BE2C (cell line): Measurements from ENCODE around the gene LTBP3.

Experiments used
- DNase-seq: peaks from one replicate; pipeline ENCODE4 v3.0.0-alpha.2; 2020
- H3K27me3 ChIP-seq: fragments of 250-450 bp; sonication (Bioruptor Pico); 2 replicates; pipeline ENCODE4 v1.5.1; 2020; ENCODE audit warnings: mild to moderate bottlenecking
- H3K36me3 ChIP-seq: fragments of 250-450 bp; sonication (Bioruptor Pico); 2 replicates; pipeline ENCODE4 v1.5.1; 2020; ENCODE audit warnings: mild to moderate bottlenecking
- H3K4me1 ChIP-seq: fragments of 250-450 bp; sonication (Bioruptor Pico); 2 replicates; pipeline ENCODE4 v1.5.1; 2020
- H3K4me3 ChIP-seq: 2 replicates; pipeline ENCODE4 v1.5.1; 2011; ENCODE audit warnings: low read depth, low read length
- H3K9me3 ChIP-seq: fragments of 250-450 bp; sonication (Bioruptor Pico); 2 replicates; pipeline ENCODE4 v1.5.1; 2020
- CTCF ChIP-seq: IDR thresholded peaks from 2 replicates; pipeline ENCODE4 v1.5.1; 2012; ENCODE audit warnings: mild to moderate bottlenecking, low read depth, low read length

Gene LTBP3

DNA sequence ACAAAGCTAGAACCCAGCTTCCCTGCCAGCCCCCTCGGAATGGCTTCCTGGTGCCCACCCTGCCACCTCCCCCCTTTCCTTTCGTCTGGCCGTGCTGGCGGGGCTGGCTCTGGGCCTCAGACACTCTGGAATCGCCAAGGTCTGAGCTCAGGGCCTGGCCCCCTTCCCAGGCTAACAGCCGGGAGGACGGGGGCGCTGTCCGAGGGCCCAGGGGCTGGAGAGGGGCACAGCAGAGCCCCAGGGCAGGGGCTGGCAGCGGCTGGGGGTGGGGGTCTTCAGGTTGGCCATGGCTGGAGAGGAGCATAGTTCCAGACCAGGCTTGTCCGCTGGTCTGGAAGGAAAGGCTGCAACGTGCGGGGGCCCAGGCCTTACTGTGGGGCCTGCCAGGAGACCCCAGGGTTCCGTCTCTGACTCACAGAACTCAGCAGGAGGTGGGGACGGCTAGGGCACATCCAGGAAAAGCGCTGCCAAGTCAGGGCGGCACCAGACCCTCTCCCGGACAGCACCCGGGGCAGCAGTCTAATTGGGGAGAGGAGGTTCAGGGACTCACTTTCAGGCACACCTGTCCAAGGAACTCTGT, 861 bp upstream of the LTBP3 start:
- Histone ChIP-seq H3K36me3 (no peaks in the 10 kb centered on the region), H3K4me3 (peak overlapping the region; percentile 53; the same call in 1 of the 2 replicates), H3K9me3 (no peaks in the 10 kb centered on the region), H3K4me1 (peaks cover 16% of the 10 kb centered on the region), H3K27me3 (no peaks in the 10 kb centered on the region)
- no peak for TF ChIP-seq CTCF
- no peak for DNase-seq

DNA sequence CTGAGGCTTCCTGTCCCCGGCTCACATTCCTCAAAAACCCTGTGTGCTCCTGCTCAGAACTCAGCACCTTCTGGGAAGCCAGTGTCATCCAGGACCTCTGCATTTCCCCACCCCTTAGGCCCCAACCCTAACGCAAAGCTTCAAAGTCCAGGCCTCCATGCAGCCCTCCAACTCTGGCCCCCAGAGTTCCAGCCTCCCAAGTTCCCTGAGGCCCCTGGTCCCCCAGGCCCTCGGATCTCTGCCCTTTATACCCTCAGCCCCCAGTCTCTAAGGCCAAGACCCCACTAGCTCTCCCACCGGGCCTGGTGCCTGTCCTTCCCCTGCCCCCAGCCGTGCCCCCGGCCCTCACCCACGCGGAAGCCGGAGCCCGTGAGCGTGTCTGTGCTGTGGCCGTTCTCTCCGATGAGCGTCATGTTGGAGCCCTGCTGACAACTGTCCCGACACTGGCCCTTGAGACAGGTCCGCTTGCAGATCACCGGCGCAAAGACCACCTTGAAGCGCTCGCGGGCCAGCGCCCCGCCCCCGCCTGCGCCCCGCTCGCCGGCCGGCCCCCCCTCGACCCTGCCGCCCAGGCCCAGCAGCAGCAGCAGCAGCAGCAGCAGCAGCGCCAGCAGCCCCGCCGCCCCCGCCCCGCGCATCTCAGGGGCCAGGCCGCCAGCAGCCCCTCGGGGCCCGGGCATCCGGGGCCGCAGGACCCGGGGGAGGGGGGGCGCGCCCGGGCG, 718 bp downstream of the LTBP3 start:
- no peaks in the 10 kb centered on the region for H3K27me3 ChIP-seq
- no peak for DNase-seq
- TF ChIP-seq CTCF, result no peak
- peak overlapping the region; percentile 52 for H3K4me3 ChIP-seq
- H3K9me3 ChIP-seq, result no peaks in the 10 kb centered on the region
- H3K4me1 ChIP-seq, result peaks cover 16% of the 10 kb centered on the region
- no peaks in the 10 kb centered on the region for H3K36me3 ChIP-seq

DNA sequence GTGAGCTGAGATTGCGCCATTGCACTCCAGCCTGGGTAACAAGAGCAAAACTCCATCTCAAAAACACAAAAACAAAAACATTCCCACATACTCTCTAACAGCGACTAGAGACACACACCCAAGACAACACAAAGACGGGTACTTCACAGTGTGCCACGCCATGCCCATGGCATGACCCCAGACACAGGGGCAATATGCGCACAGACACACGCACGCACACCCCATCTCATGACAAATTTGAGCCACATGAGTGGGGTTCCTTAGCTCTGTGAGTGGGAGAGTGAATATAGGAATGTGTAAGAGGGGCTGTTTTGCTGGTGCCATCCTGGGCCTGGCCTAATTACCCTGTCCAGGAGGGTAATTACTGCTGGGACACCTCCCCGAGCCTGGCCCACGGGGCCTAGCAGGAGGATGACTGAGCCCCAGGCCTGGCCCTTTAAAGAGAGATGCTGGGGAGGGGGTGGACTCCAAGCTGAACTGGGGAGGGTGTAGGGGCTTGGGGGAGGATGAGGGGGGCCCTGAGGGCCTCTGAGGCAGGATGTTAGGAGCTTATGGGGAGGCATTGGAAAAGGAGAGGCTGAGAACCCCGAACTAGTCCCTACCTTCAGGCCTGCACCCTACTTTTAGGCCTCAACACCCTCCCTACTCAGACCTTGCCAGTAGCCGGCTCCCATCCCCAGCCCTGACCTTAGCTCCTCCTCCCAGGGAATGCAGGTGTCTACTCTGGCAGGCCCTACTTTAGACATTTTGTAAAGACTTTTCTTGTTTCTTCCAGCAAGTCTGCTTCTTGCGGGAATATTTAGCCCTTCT, 1.5 kb downstream of the LTBP3 start:
- H3K36me3 ChIP-seq, result no peaks in the 10 kb centered on the region; the same call in 1 of the 2 replicates
- peaks cover 16% of the 10 kb centered on the region for H3K4me1 ChIP-seq
- TF ChIP-seq CTCF, result no peak
- no peaks in the 10 kb centered on the region for H3K27me3 ChIP-seq
- no peak for DNase-seq
- no peaks in the 10 kb centered on the region for H3K9me3 ChIP-seq
- H3K4me3 ChIP-seq, result peak overlapping the region; percentile 52

DNA sequence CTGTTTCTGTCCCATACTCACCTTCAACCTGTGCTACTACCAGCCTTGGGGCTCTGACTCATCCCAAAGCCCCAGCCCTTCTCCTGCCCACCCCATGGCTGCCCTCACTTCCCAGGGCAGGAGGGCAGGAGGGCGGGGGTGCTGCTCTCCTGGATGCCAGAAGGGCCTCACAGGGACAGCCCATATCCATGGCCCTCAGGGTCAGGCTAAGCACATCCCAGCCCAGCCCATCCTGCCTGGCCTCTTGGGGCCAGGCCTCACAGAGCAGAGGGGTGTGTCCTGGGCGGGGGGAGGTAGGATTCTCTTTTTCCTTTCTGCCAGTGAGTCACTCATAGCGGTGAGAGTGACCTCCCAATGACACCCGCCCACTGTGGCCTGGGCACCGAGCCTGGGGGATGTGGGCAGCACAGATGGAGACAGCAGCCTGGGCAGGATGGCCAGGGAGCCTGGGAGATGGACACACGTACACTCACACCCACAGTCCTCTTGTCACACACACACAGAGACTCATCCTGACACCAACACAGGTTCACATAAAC, 2.4 kb downstream of the LTBP3 start:
- no peaks in the 10 kb centered on the region for H3K27me3 ChIP-seq
- H3K36me3 ChIP-seq, result no peaks in the 10 kb centered on the region; the same call in 1 of the 2 replicates
- H3K4me1 ChIP-seq, result peaks cover 16% of the 10 kb centered on the region
- H3K9me3 ChIP-seq, result no peaks in the 10 kb centered on the region
- no peak for DNase-seq
- no peak for TF ChIP-seq CTCF
- no peak overlapping the region for H3K4me3 ChIP-seq

- DNase-seq, result no peak
- H3K27me3 ChIP-seq, result no peaks in the 10 kb centered on the region
- no peaks in the 10 kb centered on the region; the same call in 1 of the 2 replicates for H3K36me3 ChIP-seq
- H3K4me1 ChIP-seq, result peaks cover 11% of the 10 kb centered on the region
- H3K9me3 ChIP-seq, result no peaks in the 10 kb centered on the region
- H3K4me3 ChIP-seq, result no peak overlapping the region
- TF ChIP-seq CTCF, result no peak
Measured at GRCh38 chr11:65554842-65555430, 3.2 kb downstream of the LTBP3 start.
